ENCODE measurements around the gene RALGAPA2. TPM values are rescaled to one million over a fixed set of nuclear protein-coding genes. Genes with fewer than 3 reads are reported as not detected.

Gene RALGAPA2
- total RNA-seq, 4 donors from 2014 or later: 20.1 to 27.7 (median 23.0) TPM

DNA sequence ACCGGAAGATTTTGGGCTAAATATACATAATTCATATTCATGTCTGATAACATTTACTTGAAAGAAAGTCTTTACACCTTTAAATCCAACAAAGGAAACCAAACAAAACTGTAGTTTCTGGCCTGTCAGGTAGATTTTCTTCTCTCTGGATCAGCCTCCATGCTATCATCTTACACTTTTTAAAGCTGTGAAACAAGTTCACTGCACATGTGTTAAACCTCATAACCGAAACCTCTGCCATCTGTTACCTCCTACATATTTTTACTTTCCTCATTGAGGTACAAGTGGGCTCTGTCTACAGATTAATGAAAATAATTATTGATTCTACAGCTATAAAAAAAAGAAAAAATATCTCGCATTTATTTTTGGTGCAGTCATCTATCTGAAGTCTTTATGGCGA, 149.9 kb downstream of the RALGAPA2 start:
- TF ChIP-seq, protein P1, sequence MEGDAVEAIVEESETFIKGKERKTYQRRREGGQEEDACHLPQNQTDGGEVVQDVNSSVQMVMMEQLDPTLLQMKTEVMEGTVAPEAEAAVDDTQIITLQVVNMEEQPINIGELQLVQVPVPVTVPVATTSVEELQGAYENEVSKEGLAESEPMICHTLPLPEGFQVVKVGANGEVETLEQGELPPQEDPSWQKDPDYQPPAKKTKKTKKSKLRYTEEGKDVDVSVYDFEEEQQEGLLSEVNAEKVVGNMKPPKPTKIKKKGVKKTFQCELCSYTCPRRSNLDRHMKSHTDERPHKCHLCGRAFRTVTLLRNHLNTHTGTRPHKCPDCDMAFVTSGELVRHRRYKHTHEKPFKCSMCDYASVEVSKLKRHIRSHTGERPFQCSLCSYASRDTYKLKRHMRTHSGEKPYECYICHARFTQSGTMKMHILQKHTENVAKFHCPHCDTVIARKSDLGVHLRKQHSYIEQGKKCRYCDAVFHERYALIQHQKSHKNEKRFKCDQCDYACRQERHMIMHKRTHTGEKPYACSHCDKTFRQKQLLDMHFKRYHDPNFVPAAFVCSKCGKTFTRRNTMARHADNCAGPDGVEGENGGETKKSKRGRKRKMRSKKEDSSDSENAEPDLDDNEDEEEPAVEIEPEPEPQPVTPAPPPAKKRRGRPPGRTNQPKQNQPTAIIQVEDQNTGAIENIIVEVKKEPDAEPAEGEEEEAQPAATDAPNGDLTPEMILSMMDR (IDR thresholded peaks at IDR 0.05): no peak
- TF ChIP-seq POLR2AphosphoS5 (IDR thresholded peaks at IDR 0.05) (no peak), POLR2A (IDR thresholded peaks at IDR 0.05; ENCODE audit: low read depth) (no peak), EP300 (IDR thresholded peaks at IDR 0.05) (no peak)
- DNase-seq (ENCODE audit: extremely low spot score): no peak
- H3K4me1 ChIP-seq: no peaks in the 10 kb centered on the region
- no peak overlapping the region for H3K27ac ChIP-seq (replicated peaks in 1 of 4)
- H3K27me3 ChIP-seq: no peaks in the 10 kb centered on the region
- peaks cover 0 to 23% (median 18%) of the 10 kb centered on the region in 4 donors for H3K36me3 ChIP-seq
- intact Hi-C loops (cut with DNase I): no loop called here
- H3K4me3 ChIP-seq: no peak overlapping the region
- no peaks in the 10 kb centered on the region for H3K9me3 ChIP-seq
- 95% methylated on average over 4 of the region's 4 CpGs for WGBS

- intact Hi-C loops (cut with DNase I): no loop called here
- no peak for TF ChIP-seq POLR2A (IDR thresholded peaks at IDR 0.05; ENCODE audit: low read depth)
- no peak for TF ChIP-seq POLR2AphosphoS5 (IDR thresholded peaks at IDR 0.05)
- no peak for TF ChIP-seq EP300 (IDR thresholded peaks at IDR 0.05)
- TF ChIP-seq, protein P1 (IDR thresholded peaks at IDR 0.05): no peak
- no peak overlapping the region for H3K4me3 ChIP-seq
- H3K4me1 ChIP-seq: no peaks in the 10 kb centered on the region
- H3K27ac ChIP-seq (replicated peaks in 1 of 4): no peak overlapping the region
- DNase-seq (ENCODE audit: extremely low spot score): no peak
- H3K36me3 ChIP-seq: peaks cover 0 to 29% (median 20%) of the 10 kb centered on the region in 4 donors
- no peaks in the 10 kb centered on the region for H3K27me3 ChIP-seq
- no peaks in the 10 kb centered on the region for H3K9me3 ChIP-seq
These were observed 150.6 kb downstream of the RALGAPA2 start for GRCh38 chr20:20561841-20562240.

DNA sequence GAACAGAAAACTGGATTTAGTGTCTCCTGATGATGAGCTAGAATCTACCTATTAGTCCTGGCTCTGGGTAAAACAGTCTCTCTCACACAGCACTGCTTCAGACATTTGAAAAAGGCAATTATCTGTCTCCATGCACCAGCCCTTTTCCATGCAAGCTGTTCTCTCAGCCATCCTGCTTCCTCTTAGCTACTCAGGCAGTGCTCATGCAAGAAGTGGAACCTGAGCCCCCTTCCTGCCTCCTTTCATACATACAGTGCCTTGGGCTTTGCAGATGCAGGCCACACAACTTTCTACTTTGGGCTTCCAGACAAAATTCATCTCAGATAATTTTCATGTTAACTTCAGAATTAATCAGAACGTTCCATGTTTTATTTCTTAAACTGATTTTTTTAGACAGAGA, 151.3 kb downstream of the RALGAPA2 start:
- H3K9me3 ChIP-seq: no peaks in the 10 kb centered on the region
- DNase-seq (ENCODE audit: extremely low spot score): no peak
- no peaks in the 10 kb centered on the region for H3K27me3 ChIP-seq
- TF ChIP-seq POLR2AphosphoS5 (IDR thresholded peaks at IDR 0.05): no peak
- TF ChIP-seq, protein P1 (IDR thresholded peaks at IDR 0.05): no peak
- TF ChIP-seq POLR2A (IDR thresholded peaks at IDR 0.05; ENCODE audit: low read depth): no peak
- TF ChIP-seq EP300 (IDR thresholded peaks at IDR 0.05): no peak
- intact Hi-C loops (cut with DNase I): no loop called here
- no peak overlapping the region for H3K27ac ChIP-seq (replicated peaks in 1 of 4)
- peaks cover 0 to 33% (median 23%) of the 10 kb centered on the region in 4 donors for H3K36me3 ChIP-seq
- WGBS: 93% methylated on average over 1 of the region's 1 CpG
- no peak overlapping the region for H3K4me3 ChIP-seq
- no peaks in the 10 kb centered on the region for H3K4me1 ChIP-seq

DNA sequence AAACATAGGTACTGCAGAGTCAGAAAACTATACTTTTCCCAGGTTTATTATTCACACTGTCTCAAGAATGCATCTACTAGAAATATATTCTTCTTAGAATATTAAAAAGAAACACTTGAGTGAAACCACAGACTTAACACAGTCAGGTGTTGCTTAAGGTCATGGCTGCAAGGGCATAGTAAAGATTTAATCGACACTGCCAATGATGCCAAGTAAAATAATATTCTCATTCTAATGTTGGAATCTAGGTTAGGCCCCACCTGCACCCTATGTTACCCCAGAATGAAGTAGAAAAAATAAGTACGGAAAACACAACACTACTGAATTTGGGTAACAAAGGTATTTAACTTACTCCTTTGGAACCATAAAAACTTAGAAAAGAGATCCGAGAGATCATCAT, 155.0 kb downstream of the RALGAPA2 start:
- Histone ChIP-seq H3K9me3 (no peaks in the 10 kb centered on the region), H3K4me1 (no peaks in the 10 kb centered on the region), H3K27ac (replicated peaks in 1 of 4) (no peak overlapping the region), H3K36me3 (peaks cover 0 to 37% (median 22%) of the 10 kb centered on the region in 4 donors), H3K4me3 (no peak overlapping the region), H3K27me3 (no peaks in the 10 kb centered on the region)
- intact Hi-C loops (cut with DNase I): no loop called here
- no peak for DNase-seq (ENCODE audit: extremely low spot score)
- 97% methylated on average over 3 of the region's 3 CpGs for WGBS
- TF ChIP-seq POLR2AphosphoS5 (IDR thresholded peaks at IDR 0.05) (no peak), EP300 (IDR thresholded peaks at IDR 0.05) (no peak), POLR2A (IDR thresholded peaks at IDR 0.05; ENCODE audit: low read depth) (no peak)
- TF ChIP-seq, protein P1 (IDR thresholded peaks at IDR 0.05): no peak

DNA sequence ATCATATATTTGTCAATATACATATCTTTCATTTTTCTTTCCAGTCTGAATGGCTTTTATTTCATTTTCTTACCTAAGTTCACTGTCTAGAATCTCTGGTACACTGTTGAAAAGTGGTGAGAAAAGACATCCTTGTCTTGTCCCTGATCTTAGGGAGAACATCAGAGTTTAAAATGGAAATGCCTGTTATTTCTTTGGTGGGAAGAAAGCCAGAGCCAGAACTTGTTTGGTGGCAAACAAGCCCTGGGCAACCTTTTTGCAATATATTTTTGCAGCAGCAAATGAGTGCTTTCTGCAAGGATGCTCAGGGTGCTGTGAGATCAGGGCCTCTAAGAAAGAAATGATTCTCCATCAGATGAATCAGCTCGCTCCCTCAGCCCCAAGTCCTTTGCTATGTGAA, 156.6 kb downstream of the RALGAPA2 start:
- 92% methylated on average over 1 of the region's 1 CpG for WGBS
- intact Hi-C loops (cut with DNase I): no loop called here
- H3K27me3 ChIP-seq: no peaks in the 10 kb centered on the region

More for the DNA sequence above, 156.6 kb downstream of the RALGAPA2 start:
- H3K27ac ChIP-seq (replicated peaks in 1 of 4): no peak overlapping the region
- no peak for DNase-seq (ENCODE audit: extremely low spot score)
- TF ChIP-seq POLR2A (IDR thresholded peaks at IDR 0.05; ENCODE audit: low read depth): no peak
- TF ChIP-seq, protein P1 (IDR thresholded peaks at IDR 0.05): no peak
- no peak for TF ChIP-seq EP300 (IDR thresholded peaks at IDR 0.05)
- no peak for TF ChIP-seq POLR2AphosphoS5 (IDR thresholded peaks at IDR 0.05)
- peaks cover 0 to 34% (median 19%) of the 10 kb centered on the region in 4 donors for H3K36me3 ChIP-seq
- H3K9me3 ChIP-seq: no peaks in the 10 kb centered on the region
- no peak overlapping the region for H3K4me3 ChIP-seq
- no peaks in the 10 kb centered on the region for H3K4me1 ChIP-seq

Measured in esophagus muscularis mucosa (tissue), 4 donors.